ENCODE data around the gene HSP90AB1.

The HSP90AB1 gene

GRCh38 chr6:44246663-44247337 lies at the start of gene HSP90AB1:
HSP90AB1 (plus strand) TSS chr6:44247101; CDS start chr6:44248630, 1,529 bp downstream.
- DNase-seq, result peak; percentile 95

- DNase-seq, result no peak
Observed at GRCh38 chr6:44198684-44199083, 48.2 kb upstream of the HSP90AB1 start.

- no peak for DNase-seq
Observed at GRCh38 chr6:44199883-44200282, 47.0 kb upstream of the HSP90AB1 start.

- DNase-seq, result no peak
Observed at GRCh38 chr6:44201200-44201599, 45.7 kb upstream of the HSP90AB1 start.

GRCh38 chr6:44201638-44202303 lies 45.1 kb upstream of the HSP90AB1 start:
- DNase-seq, result no peak

- no peak for DNase-seq
Observed at GRCh38 chr6:44202332-44202971, 44.4 kb upstream of the HSP90AB1 start.

GRCh38 chr6:44202972-44203750 lies 43.7 kb upstream of the HSP90AB1 start:
- no peak for DNase-seq

- no peak for DNase-seq
Observed at GRCh38 chr6:44203955-44204354, 42.9 kb upstream of the HSP90AB1 start.

- DNase-seq, result no peak
Observed at GRCh38 chr6:44207966-44208365, 38.9 kb upstream of the HSP90AB1 start.

- DNase-seq, result no peak
Observed at GRCh38 chr6:44211284-44211683, 35.6 kb upstream of the HSP90AB1 start.

GRCh38 chr6:44214307-44214706 lies 32.6 kb upstream of the HSP90AB1 start:
- no peak for DNase-seq

- no peak for DNase-seq
Observed at GRCh38 chr6:44216677-44217331, 30.1 kb upstream of the HSP90AB1 start, which contains the start of gene MYMX. MYMX (plus strand) TSS chr6:44216926; CDS start chr6:44217472, 546 bp downstream.

GRCh38 chr6:44217332-44218143 lies 29.4 kb upstream of the HSP90AB1 start:
- no peak for DNase-seq

GRCh38 chr6:44219053-44219814 lies 27.7 kb upstream of the HSP90AB1 start:
- DNase-seq, result no peak

- DNase-seq, result no peak
Observed at GRCh38 chr6:44219815-44220784, 26.8 kb upstream of the HSP90AB1 start.

GRCh38 chr6:44220913-44221290 lies 26.0 kb upstream of the HSP90AB1 start:
- no peak for DNase-seq

- peak; percentile 69 for DNase-seq
Observed at GRCh38 chr6:44221291-44221960, 25.5 kb upstream of the HSP90AB1 start.

GRCh38 chr6:44221961-44222335 lies 25.0 kb upstream of the HSP90AB1 start:
- no peak for DNase-seq

Data from activated CD8-positive, alpha-beta memory T cell treated with anti-CD3 and anti-CD28 coated beads, Interleukin-2, amount 50 U/mL, for 4 hours (primary cell).